Measurements from ENCODE around the gene ARHGAP26.

Gene ARHGAP26

GRCh38 chr5:143218517-143219170, 448.5 kb downstream of the ARHGAP26 start:
- no peak for DNase-seq (ENCODE audit: low read depth, low spot score)

DNA sequence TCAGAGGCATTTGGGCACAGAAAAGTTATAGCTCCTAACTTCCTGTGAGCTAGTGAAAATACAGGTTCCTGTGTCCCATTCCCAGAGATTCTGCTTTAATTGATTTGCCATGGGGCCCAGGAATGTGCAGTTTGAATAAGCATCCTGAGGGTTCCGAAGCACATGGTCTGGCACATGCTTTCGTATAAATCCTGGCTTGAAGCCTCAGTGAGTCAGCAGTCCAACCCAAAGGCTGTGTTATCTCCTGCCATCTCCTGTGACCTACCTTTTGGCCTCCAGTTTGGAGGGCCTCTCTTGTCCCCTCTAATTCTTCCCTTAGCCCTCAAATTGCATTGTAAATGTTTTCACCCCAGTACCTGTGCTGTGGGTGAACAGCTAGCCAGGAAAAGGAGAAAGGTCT, 449.5 kb downstream of the ARHGAP26 start:
- DNase-seq (ENCODE audit: low read depth, low spot score) = no peak

GRCh38 chr5:143220748-143221251, 450.6 kb downstream of the ARHGAP26 start:
- DNase-seq (ENCODE audit: low read depth, low spot score) = no peak

DNA sequence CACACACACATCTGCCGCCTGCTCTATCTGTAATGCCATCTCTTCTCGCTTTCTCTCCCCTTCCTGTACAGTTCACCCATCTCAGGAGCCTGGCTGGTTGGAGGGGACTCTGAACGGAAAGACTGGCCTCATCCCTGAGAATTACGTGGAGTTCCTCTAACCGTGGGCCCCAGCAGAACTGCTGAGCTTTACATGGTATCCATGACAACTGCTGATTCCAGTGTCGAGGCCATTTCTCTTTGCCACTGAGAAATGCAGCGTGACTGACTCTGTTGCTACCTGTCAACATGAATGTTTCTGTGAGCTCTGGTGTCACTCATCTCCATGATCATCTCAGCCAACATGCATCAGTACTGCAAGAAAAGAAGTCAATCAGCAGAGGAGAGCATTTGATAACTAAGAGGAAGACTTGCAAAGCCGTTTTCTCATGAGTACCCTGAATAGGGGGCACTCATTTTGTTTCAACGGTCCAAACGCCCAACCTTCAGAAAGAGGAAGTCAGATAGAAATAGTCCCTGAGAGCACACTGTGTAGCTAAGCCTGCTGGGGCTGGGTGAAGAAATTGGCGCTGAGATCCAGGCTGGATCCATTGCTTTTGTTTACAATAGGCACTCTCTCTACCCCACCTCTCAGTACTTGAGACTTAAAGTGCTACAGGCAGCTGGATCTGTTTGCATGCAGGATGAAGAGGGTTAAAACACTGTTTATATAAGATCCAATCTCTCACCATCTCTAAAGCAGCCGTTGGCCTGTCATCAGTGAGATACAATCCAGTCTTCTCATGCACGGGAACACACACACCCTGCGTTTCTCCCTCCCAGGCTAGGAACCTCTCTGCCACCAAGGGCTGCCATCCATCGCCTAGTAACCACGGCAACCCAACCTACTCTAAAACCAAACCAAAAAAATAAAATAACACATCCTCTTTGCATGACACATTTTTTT, 452.4 kb downstream of the ARHGAP26 start:
- no peak for DNase-seq (ENCODE audit: low read depth, low spot score)

GRCh38 chr5:143224672-143225071, 454.5 kb downstream of the ARHGAP26 start:
- no peak for DNase-seq (ENCODE audit: low read depth, low spot score)

GRCh38 chr5:143225511-143225910, 455.3 kb downstream of the ARHGAP26 start:
- DNase-seq (ENCODE audit: low read depth, low spot score) = no peak

DNA sequence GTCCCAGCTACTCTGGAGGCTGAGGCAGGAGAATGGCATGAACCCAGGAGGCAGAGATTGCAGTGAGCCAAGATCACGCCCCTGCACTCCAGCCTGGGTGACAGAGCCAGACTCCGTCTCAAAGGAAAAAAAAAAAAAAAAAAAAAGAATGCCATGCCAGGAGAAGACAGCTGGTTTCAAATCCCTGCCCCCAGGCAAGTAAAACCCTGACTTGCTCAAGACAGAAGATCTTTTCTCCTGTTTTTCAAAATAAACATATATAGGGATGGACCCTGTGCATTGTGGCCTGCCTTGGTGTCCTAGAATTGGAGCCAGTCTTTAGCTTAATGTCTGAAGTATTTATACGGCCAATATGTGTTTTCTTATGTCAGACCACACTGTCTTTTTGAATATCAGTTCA, 456.2 kb downstream of the ARHGAP26 start:
- DNase-seq (ENCODE audit: low read depth, low spot score) = no peak

- no peak for DNase-seq (ENCODE audit: low read depth, low spot score)
Measured at GRCh38 chr5:143226872-143227271, 456.7 kb downstream of the ARHGAP26 start.

DNA sequence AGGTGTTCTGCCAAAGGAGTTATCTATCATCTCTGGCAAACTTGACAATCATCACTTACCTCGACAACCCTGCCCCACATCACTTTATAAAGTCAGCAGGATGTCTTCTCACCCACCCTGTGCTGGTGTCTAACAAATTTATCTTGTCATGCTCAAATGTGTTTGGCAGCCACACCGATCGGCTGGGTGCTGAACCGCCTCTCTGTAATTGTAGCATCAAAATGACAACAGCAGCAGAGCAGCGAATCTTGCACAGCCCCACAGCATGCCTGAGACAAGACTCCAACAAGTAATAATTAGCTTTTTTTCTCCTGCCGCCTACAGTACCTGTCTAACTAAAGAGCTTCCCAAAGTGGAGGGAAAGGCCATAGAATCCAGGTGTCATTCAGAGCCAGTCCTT, 457.1 kb downstream of the ARHGAP26 start:
- no peak for DNase-seq (ENCODE audit: low read depth, low spot score)

DNA sequence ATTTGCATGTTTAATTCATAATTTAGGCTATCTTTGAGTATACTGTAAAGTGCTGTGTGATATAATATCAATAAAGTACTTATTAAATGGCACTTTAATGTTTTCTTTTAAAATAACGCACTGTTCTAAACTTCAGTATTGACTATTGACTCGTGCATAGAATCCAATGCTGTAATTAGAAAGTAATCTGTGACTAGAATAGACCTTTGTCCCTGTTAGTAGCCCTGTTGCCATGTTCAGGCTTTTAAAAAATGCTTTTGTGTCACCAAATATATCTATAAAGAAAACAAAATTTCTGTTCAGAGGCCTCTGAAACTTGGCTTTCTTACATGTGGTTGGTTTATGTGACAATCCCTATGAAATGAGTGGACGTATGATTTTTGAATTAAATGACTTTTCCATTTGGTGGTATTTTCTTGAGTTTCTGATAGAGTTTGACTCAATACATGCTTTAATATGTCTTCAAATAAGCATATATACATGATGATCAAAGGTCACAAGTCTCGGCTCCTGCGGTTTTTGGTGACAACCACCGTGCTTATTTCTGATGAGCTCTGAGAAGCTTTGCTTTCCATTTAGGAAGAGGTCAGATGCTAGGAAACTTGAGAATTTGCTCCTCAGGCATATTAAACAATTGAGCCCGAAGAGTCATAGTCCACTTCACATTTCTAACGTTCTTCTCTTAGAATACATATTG, 458.6 kb downstream of the ARHGAP26 start:
- DNase-seq (ENCODE audit: low read depth, low spot score) = no peak

- DNase-seq (ENCODE audit: low read depth, low spot score) = no peak
Measured at GRCh38 chr5:143229426-143229895, 459.3 kb downstream of the ARHGAP26 start.

GRCh38 chr5:143229896-143230675, 459.9 kb downstream of the ARHGAP26 start:
- no peak for DNase-seq (ENCODE audit: low read depth, low spot score)

- DNase-seq (ENCODE audit: low read depth, low spot score) = no peak
Measured at GRCh38 chr5:143230676-143230996, 460.5 kb downstream of the ARHGAP26 start.

DNA sequence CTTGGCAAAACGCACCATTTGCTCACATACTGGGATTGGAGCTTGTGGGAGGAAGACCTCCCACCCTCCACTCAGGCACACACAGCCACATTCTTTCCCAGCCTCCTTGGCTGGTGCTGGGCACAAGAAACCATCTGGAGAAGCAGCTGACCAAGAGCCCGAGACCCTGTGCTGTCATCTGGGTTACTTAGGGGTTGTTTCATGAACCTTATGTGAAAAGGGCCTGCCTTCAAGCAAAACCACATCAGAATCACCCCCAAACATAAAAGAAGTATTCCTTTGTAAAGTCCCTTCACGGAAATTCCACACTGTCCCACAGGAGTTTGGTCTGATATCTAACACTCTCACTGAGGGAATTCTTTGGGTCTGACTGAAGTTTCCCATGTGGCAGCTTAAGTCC, 461.2 kb downstream of the ARHGAP26 start:
- DNase-seq (ENCODE audit: low read depth, low spot score) = no peak

DNA sequence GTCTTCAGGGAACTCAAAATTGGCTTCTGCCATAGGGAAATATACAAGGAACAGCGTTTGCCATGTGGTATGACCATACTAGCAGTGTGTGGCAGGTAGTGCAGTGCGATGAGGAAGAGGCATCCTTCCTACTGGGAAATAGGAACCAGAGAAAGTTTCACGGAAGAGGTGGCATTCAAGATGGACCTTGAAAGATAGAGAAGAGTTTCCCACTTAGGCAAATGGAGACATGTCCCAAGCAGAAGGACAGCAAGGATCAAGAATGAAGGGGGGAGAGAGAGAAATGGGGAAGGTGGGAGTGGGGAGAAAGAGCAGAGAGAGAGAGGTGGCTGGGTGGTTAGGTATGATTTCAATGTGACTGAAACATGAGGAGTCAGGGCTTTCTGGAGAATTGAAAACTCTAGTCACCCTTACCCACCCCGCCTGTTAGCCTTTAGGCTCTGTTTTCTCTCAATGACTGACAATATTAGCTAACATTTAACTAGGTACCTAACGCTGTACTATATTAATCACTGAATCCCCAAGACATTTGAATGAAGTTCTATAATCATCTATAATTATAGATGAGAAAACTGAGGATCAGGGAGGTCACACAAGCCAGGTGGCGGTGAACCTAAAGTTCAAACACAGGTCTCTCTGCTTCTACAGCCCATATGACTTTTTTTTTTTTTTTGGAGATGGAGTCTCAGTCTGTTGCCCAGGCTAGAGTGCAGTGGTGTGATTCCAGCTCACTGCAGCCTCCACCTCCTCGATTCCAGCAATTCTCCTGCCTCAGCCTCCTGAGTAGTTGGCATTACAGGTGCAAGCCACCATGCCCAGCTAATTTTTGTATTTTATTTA, 462.0 kb downstream of the ARHGAP26 start:
- DNase-seq (ENCODE audit: low read depth, low spot score) = no peak

GRCh38 chr5:143233031-143233430, 462.9 kb downstream of the ARHGAP26 start:
- DNase-seq (ENCODE audit: low read depth, low spot score) = no peak

DNA sequence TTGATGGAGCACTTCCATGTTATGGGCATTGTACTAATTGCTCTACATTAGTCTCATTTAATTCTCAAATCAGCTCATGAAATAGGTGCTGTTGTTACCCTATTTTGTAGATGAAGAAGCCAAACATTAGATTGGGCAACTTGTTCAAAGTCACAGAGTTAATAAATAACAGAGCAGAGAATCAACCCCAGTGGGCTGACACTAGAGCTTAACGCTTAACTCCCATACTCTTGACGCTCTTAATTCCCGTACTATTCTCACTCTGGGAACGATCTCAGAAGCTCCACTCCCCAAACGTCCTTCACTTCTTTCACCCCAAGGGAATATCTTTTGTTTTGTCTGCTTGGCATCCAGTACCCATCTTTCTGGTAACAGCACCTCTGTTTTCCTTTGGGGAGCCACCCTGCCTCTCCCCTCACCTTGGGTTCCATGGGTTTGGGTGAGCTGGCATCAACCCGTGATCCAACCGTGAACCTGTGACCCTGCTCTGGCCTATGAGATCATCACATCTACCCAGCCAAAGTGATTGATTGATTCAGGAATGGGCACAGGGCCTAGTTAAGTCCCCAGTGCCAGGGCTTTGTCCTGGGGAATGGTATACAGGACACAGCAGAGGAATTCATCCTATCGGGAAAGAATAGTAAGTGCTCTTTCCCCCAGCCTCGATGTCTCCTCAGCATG, 464.1 kb downstream of the ARHGAP26 start:
- DNase-seq (ENCODE audit: low read depth, low spot score) = no peak

- DNase-seq (ENCODE audit: low read depth, low spot score) = no peak
Measured at GRCh38 chr5:143235423-143235822, 465.2 kb downstream of the ARHGAP26 start.

DNA sequence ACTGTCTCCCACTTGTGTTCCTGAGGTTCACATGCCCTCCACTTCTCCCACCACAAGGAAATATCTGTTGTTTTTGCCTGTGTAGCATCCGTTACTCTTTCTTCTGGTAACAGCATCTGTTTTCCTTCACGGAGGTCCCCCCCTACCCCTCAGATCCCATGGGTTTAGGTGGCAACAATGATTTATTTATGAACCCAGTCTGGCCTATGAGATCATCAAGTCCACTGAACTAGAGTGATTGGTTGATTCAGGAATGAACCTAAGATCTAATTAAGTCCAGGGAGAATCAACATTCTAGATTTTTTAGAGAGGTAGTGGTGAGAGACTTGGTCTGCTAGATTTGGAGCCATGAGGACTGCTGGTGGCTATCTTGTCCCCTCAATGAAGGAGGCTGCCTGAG, 466.5 kb downstream of the ARHGAP26 start:
- no peak for DNase-seq (ENCODE audit: low read depth, low spot score)

DNA sequence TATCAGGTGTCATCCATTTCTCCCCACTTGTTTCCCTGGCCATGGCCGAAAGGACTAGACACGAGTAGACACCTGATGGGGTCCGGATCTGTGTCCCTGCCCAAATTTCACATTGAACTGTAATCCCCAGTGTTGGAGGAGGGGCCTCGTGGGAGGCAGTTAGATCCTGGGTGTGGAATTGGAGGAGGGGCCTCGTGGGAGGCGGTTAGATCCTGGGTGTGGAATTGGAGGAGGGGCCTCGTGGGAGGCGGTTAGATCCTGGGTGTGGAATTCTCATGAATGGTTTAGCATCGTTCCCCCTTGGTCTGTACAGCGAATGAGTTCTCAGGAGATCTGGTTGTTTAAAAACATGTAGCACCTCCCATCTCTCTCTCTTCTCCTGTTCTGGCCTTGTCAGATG, 467.5 kb downstream of the ARHGAP26 start:
- DNase-seq (ENCODE audit: low read depth, low spot score) = no peak
